WI38 (cell line): ENCODE results near the gene TTC39A.

Experiments used
- H3K4me3 ChIP-seq: 2 replicates; pipeline ENCODE4 v1.5.1; 2011; ENCODE audit warnings: low read depth, mild to moderate bottlenecking, control low read depth, low read length
- TF ChIP-seq, protein P1 (sequence below): IDR thresholded peaks from 2 replicates; pipeline ENCODE4 v1.5.1; 2012; ENCODE audit warnings: low read depth, mild to moderate bottlenecking, control low read depth, low read length

Gene TTC39A

DNA sequence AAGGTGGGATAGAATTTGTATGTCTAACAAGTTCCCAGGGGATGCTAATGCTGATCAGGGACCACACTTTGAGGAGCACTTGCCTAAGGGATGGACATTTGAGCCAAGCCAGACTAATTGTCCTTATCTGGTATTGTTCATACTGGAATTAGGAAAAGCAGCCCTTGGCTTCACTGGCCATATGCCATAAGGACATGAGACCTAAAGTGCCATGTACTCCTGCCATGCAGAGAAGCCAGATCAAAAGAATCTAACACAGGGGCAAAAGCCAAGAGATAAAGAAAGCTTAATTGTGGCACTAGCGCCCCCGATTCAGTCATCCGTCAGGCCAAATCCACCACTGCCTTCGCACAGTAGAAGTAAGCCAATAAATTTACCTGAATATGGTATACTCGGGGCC, 48.6 kb downstream of the TTC39A start:
- no peak overlapping the region for H3K4me3 ChIP-seq
- TF ChIP-seq, protein P1, sequence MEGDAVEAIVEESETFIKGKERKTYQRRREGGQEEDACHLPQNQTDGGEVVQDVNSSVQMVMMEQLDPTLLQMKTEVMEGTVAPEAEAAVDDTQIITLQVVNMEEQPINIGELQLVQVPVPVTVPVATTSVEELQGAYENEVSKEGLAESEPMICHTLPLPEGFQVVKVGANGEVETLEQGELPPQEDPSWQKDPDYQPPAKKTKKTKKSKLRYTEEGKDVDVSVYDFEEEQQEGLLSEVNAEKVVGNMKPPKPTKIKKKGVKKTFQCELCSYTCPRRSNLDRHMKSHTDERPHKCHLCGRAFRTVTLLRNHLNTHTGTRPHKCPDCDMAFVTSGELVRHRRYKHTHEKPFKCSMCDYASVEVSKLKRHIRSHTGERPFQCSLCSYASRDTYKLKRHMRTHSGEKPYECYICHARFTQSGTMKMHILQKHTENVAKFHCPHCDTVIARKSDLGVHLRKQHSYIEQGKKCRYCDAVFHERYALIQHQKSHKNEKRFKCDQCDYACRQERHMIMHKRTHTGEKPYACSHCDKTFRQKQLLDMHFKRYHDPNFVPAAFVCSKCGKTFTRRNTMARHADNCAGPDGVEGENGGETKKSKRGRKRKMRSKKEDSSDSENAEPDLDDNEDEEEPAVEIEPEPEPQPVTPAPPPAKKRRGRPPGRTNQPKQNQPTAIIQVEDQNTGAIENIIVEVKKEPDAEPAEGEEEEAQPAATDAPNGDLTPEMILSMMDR: no peak

DNA sequence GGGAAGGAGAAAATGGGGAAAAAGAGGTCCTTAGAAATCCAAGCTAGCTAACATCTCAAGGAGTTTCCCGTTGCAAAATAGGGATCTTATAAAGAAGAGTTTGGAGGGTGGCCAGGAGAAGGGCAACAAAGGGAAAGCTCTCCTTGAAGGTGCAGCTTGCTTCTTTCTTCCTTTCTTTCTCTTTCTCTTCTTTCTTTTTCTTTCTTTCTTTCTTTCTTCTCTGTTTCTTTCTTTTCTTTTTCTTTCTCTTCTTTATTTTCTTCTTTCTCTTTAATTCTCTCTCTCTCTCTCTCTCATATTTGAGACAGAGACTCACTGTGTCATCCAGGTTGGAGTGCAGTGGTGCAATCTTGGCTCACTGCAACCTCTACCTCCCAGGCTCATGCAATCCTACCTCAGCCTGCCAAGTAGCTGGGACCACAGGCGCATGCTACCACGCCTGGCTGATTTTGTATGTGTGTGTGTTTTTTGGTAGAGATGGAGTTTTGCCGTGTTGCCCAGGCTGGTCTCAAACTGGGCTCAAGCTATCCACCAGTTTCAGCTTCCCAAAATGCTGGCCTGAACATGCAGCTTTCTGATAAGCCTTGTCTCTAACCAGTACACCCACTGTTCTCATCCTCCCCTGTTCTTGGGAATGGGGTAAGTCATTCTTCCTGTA, 49.9 kb downstream of the TTC39A start:
- TF ChIP-seq, protein P1: no peak

DNA sequence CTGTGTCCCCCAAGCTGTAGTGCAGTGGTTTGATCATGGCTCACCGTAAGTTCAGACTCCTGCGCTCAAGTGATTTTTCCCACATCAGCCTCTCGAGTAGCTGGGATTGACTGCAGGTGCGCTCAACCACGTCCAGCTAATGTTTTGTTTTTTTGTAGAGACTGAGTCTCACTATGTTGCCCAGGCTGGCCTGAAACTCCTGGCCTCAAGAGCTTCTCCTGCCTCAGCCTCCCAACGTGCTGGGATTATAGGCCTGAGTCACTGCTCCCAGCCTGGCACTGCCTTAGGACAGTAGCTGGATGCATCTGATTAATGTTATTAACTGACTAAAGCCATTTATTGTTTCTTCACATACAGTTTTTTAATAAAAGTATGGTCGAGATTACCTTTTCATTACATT, 54.1 kb downstream of the TTC39A start:
- TF ChIP-seq, protein P1: no peak
- H3K4me3 ChIP-seq: no peak overlapping the region

More for the DNA sequence above, 49.9 kb downstream of the TTC39A start:
- H3K4me3 ChIP-seq: no peak overlapping the region

DNA sequence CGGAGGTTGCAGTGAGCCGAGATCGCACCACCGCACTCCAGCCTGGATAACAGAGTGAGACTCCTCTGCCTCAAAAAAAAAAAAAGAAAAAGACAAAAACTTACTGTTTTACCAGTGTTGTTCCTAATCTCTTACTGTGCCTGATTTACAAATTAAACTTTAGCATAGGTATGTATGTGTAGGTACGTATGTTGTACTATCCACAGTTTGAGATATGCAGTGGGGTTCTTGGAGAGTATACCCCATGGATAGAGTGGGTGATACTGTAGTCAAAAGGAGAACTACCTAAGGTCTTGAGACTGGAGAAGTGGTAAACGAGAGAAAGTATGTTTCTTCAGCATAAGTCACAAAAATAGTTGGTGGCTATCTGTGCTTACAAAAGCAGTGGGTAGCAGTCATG, 55.7 kb downstream of the TTC39A start:
- TF ChIP-seq, protein P1: no peak
- no peak overlapping the region for H3K4me3 ChIP-seq

DNA sequence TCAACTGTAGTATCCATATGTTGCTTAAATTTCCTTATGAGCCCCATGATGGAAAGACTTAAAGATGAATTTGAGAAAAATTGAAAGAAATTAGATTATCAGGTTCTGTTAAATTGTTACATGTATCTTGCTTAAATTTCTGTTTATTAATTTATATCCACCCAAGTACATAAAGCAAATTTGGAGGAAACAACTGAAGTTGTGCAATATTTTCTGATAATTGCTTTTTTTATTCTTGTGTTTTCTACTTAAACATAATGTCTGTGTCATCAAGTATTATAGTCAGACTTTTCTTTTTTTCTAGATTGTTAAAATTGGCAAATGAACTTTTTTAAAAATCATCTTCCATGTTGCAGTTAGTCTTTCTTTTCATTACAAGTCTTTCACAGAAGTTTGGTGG, 57.4 kb downstream of the TTC39A start:
- H3K4me3 ChIP-seq: no peak overlapping the region
- TF ChIP-seq, protein P1: no peak

DNA sequence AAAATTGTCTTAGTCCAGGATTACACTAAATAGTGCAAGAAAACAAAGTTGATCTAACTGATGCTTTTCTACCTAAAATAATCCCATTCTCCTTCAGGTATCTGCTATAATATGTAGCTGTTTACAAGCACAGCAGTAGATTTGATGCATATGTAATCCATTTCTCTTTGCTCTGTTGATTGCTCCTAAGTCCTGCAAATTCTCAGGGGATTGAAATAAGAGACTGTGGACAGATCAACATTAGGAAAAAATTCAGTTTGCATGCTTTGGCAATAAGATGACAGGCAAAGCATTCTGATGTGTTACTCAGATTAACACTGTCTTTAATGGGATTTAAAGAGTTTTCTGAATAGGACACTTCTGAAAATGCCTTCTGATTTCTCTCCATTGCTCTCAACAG, 59.6 kb downstream of the TTC39A start:
- H3K4me3 ChIP-seq: no peak overlapping the region
- TF ChIP-seq, protein P1: no peak

DNA sequence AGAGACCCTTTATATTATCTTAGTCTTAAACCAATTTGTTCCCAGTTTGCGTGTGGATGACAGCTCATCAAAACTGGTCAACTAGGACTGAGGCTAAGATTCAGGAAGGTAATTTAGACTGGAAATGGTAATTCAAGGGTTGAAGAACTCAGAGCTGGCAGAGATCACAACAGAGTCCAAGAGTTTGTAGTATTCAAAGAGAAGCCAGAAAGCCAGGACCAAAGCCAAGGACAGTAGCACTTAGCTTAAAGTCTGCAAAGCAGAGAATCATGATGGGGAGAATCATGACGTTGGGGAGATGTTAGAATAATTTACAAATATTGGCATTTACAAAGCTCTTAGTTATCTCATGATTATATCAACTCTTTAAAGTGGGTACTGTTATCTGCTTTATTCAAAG, 61.7 kb downstream of the TTC39A start:
- TF ChIP-seq, protein P1: no peak
- no peak overlapping the region for H3K4me3 ChIP-seq
